Adrenal gland (tissue), 12 donors: ENCODE results near the gene MXRA8. TPM values are rescaled to one million over a fixed set of nuclear protein-coding genes. Genes with fewer than 3 reads are reported as not detected.
"Not testable (repeated sequence)": the region's sequence is repeated elsewhere in the genome, so short reads cannot be mapped to it uniquely, and the experiment has no call there.

ENCODE experiments used
- DNase-seq, 7 donors: peaks; one replicate each; pipeline ENCODE4 v3.0.0-alpha.2; 2019 to 2020
- H3K27ac ChIP-seq, 5 donors: fragments of 200-600 bp; sonication (generic) in 4 of 5; 1 replicate in 3 of 5; 2 replicates in 2 of 5; pipeline versions ENCODE4 v1.5.1 to v1.8.0; 2016 to 2020; ENCODE audit warnings: mild to moderate bottlenecking in 1 of 5
- H3K27me3 ChIP-seq: fragments of 200-600 bp; 2 replicates; pipeline ENCODE4 v1.8.0; 2021
- H3K36me3 ChIP-seq, 2 donors: fragments of 200-600 bp; replicated peaks in 1 of 2; 1 replicate in 1 of 2; 2 replicates in 1 of 2; pipeline versions ENCODE4 v1.5.1 to v1.8.0; 2018 to 2022
- H3K4me1 ChIP-seq, 2 donors: fragments of 200-600 bp; replicated peaks in 1 of 2; 1 replicate in 1 of 2; 2 replicates in 1 of 2; pipeline versions ENCODE4 v1.5.1 to v1.8.0; 2018 to 2021
- H3K4me3 ChIP-seq, 4 donors: fragments of 200-600 bp; sonication (generic) in 3 of 4; one replicate each; pipeline ENCODE4 v1.5.1; 2016 to 2018
- H3K9me3 ChIP-seq, 3 donors: fragments of 200-600 bp; sonication (generic) in 1 of 3; replicated peaks in 1 of 3; 1 replicate in 2 of 3; 2 replicates in 1 of 3; pipeline versions ENCODE4 v1.5.1 to v1.8.0; 2016 to 2021
- CTCF ChIP-seq, 6 experiments: fragments of 450-650 bp in 4 of 6; fragments of 200-600 bp in 2 of 6; sonication (generic) in 1 of 6; IDR thresholded peaks; 1 replicate in 5 of 6; 2 replicates in 1 of 6; pipeline versions ENCODE4 v1.5.1 to v1.8.0; 2016 to 2021; ENCODE audit warnings: antibody characterized with exemption in 6 of 6, mild to moderate bottlenecking in 2 of 6, moderate library complexity in 1 of 6
- POLR2A ChIP-seq, 2 donors: fragments of 450-650 bp; IDR thresholded peaks; one replicate each; pipeline ENCODE4 v1.6.1; 2017; ENCODE audit warnings: antibody characterized with exemption in 2 of 2, mild to moderate bottlenecking in 2 of 2, moderate library complexity in 1 of 2
- WGBS, 4 donors: extraction: QIAGEN DNeasy Blood & Tissue Kit in 2 of 4; methylation state at CpG; one replicate each; pipeline versions ENCODE4 v1.1.5 to v1.1.7; 2013 to 2017; 5-methylcytosine and 5-hydroxymethylcytosine counted together
- intact Hi-C, 2 donors: fragments of 100-400 bp; cut with DNase I; formaldehyde crosslinking; loops; one replicate each; pipeline versions ENCODE4 v1.14.1 to v1.15.0; 2022 to 2023
- polyA plus RNA-seq, 3 donors: library from polyadenylated mRNA; stranded (reverse); fragments of 200-250 nt in 2 of 3; fragments of 350-450 nt in 1 of 3; fragmentation: Illumina TruSeq in 1 of 3; extraction: RNeasy Lipid Tissue Mini Kit (QIAGEN cat#74804) in 1 of 3; gene quantifications; one replicate each; pipeline ENCODE4 v1.2.3, GENCODE V29; 2013 to 2014
- total RNA-seq, 9 donors: library from RNA; depleted of rRNA in 4 of 9; stranded (reverse); fragments of >200 nt in 4 of 9; fragments of 120-200 nt in 1 of 9; fragmentation: NEBNext Ultra II Directional in 1 of 9; extraction: Animal tissue kit (Norgen Biotek cat#: 25700) in 1 of 9; gene quantifications; one replicate each; pipeline versions ENCODE4 v1.1.0 to v1.2.4, GENCODE V29; 2013 to 2023
- donor health status: healthy with polysubstance abuse.
- donor health status: Bipolar disorder and iron deficiency.
- donor health status: DM: yes; HTN: yes; CAD: no.
- donor health status: DM: no; HTN: no; CAD: no.
- donor health status: DM: no; HTN: no; CAD: no.
- donor health status: DM: yes; HTN: yes; CAD: no.

MXRA8 gene
- total and polyA plus RNA-seq, 12 donors = 8.4 to 104 (median 46.6) TPM

- 0 to 1% (median 1%) methylated on average over 31 to 98 of the region's 98 CpGs for WGBS, 4 donors
- peaks cover 13 to 24% of the 10 kb centered on the region in 2 donors for H3K4me1 ChIP-seq
- no peaks in the 10 kb centered on the region for H3K27me3 ChIP-seq
- no peak for TF ChIP-seq CTCF (IDR thresholded peaks at IDR 0.05)
- peak; percentile 71 to 84 for TF ChIP-seq POLR2A (IDR thresholded peaks at IDR 0.05)
- peak; percentile 92 to 97 (median 95) for DNase-seq
- intact Hi-C loops = no loop called here
- peaks cover 0 to 38% of the 10 kb centered on the region in 2 donors for H3K36me3 ChIP-seq
- H3K4me3 ChIP-seq = peak within 1 kb of the TSS; percentile 73 to 96 (median 86)
- H3K9me3 ChIP-seq = no peaks in the 10 kb centered on the region
- peak within 1 kb of the TSS; percentile 46 to 90 (median 77) for H3K27ac ChIP-seq
Observed at GRCh38 chr1:1406821-1407635, 48.7 kb upstream of the MXRA8 start, which contains the start of gene MRPL20. Gene MRPL20 (minus strand): TSS chr1:1407293. CDS start chr1:1407217, 76 bp downstream.

- Histone ChIP-seq H3K4me3 (peak overlapping the region; percentile 73 to 96 (median 86)), H3K27me3 (no peaks in the 10 kb centered on the region), H3K36me3 (peaks cover 0 to 46% of the 10 kb centered on the region in 2 donors), H3K27ac (peak overlapping the region in 4 of 5 donors; percentile 69 to 90 (median 83)), H3K9me3 (no peaks in the 10 kb centered on the region), H3K4me1 (peaks cover 13 to 24% of the 10 kb centered on the region in 2 donors)
- WGBS, 4 donors = 36 to 41% (median 40%) methylated on average over 38 to 43 of the region's 43 CpGs
- intact Hi-C loops = no loop called here
- DNase-seq = peak in 1 of 7 donors; percentile 19
- TF ChIP-seq CTCF (IDR thresholded peaks at IDR 0.05) (no peak), POLR2A (IDR thresholded peaks at IDR 0.05) (no peak)
Observed at GRCh38 chr1:1406101-1406820, 47.9 kb upstream of the MXRA8 start.

GRCh38 chr1:1403653-1404052 is 45.3 kb upstream of the MXRA8 start:
- WGBS, 4 donors = 76 to 85% (median 81%) methylated on average over 7 of the region's 7 CpGs
- DNase-seq = no peak
- intact Hi-C loops = no loop called here
- TF ChIP-seq POLR2A (IDR thresholded peaks at IDR 0.05) = no peak
- TF ChIP-seq CTCF (IDR thresholded peaks at IDR 0.05) = no peak
- Histone ChIP-seq H3K36me3 (peaks cover 0 to 53% of the 10 kb centered on the region in 2 donors), H3K9me3 (no peaks in the 10 kb centered on the region), H3K27me3 (no peaks in the 10 kb centered on the region), H3K4me1 (peaks cover 27 to 37% of the 10 kb centered on the region in 2 donors), H3K27ac (no peak overlapping the region), H3K4me3 (no peak overlapping the region)

- peaks cover 26 to 36% of the 10 kb centered on the region in 2 donors for H3K4me1 ChIP-seq
- H3K4me3 ChIP-seq, DNase-seq, intact Hi-C loops, H3K27me3 ChIP-seq, H3K9me3 ChIP-seq: not testable (repeated sequence)
- WGBS, 4 donors = 85 to 90% (median 88%) methylated on average over 9 of the region's 9 CpGs
- peak overlapping the region in 1 of 5 donors; percentile 29 for H3K27ac ChIP-seq
- peaks cover 0 to 54% of the 10 kb centered on the region in 2 donors for H3K36me3 ChIP-seq
Observed at GRCh38 chr1:1402901-1403392, 44.6 kb upstream of the MXRA8 start.
